ENCODE measurements around the gene AIFM2.
"Not testable (repeated sequence)": the region's sequence is repeated elsewhere in the genome, so short reads cannot be mapped to it uniquely, and the experiment has no call there.

AIFM2 gene

GRCh38 chr10:70123817-70124216, 8.8 kb downstream of the AIFM2 start:
- DNase-seq (ENCODE audit: extremely low read depth in 1 of 2, low read depth in 1 of 2), result no peak

- not testable (repeated sequence) for DNase-seq (ENCODE audit: extremely low read depth in 1 of 2, low read depth in 1 of 2)
Observed at GRCh38 chr10:70123166-70123565, 9.5 kb downstream of the AIFM2 start.

- no peak for DNase-seq (ENCODE audit: extremely low read depth in 1 of 2, low read depth in 1 of 2)
Observed at GRCh38 chr10:70122742-70123141, 9.9 kb downstream of the AIFM2 start.

- no peak for DNase-seq (ENCODE audit: extremely low read depth in 1 of 2, low read depth in 1 of 2)
Observed at GRCh38 chr10:70121281-70121949, 11.2 kb downstream of the AIFM2 start.

GRCh38 chr10:70120417-70120816, 12.2 kb downstream of the AIFM2 start:
- DNase-seq (ENCODE audit: extremely low read depth in 1 of 2, low read depth in 1 of 2), result no peak

- DNase-seq (ENCODE audit: extremely low read depth in 1 of 2, low read depth in 1 of 2), result no peak
Observed at GRCh38 chr10:70119623-70120022, 13.0 kb downstream of the AIFM2 start.

GRCh38 chr10:70119197-70119596, 13.4 kb downstream of the AIFM2 start:
- no peak for DNase-seq (ENCODE audit: extremely low read depth in 1 of 2, low read depth in 1 of 2)

- no peak for DNase-seq (ENCODE audit: extremely low read depth in 1 of 2, low read depth in 1 of 2)
Observed at GRCh38 chr10:70118196-70118595, 14.4 kb downstream of the AIFM2 start.

- DNase-seq (ENCODE audit: extremely low read depth in 1 of 2, low read depth in 1 of 2), result no peak
Observed at GRCh38 chr10:70117646-70118045, 15.0 kb downstream of the AIFM2 start.

- DNase-seq (ENCODE audit: extremely low read depth in 1 of 2, low read depth in 1 of 2), result peak in 1 of 2 donors; percentile 37
Observed at GRCh38 chr10:70115948-70116682, 16.5 kb downstream of the AIFM2 start.

GRCh38 chr10:70114902-70115301, 17.7 kb downstream of the AIFM2 start:
- no peak for DNase-seq (ENCODE audit: extremely low read depth in 1 of 2, low read depth in 1 of 2)

- DNase-seq (ENCODE audit: extremely low read depth in 1 of 2, low read depth in 1 of 2), result no peak
Observed at GRCh38 chr10:70112071-70112470, 20.6 kb downstream of the AIFM2 start.

- DNase-seq (ENCODE audit: extremely low read depth in 1 of 2, low read depth in 1 of 2), result no peak
Observed at GRCh38 chr10:70111496-70111895, 21.1 kb downstream of the AIFM2 start.

- DNase-seq (ENCODE audit: extremely low read depth in 1 of 2, low read depth in 1 of 2), result no peak
Observed at GRCh38 chr10:70109064-70109729, 23.4 kb downstream of the AIFM2 start.

GRCh38 chr10:70106958-70107791, 25.4 kb downstream of the AIFM2 start:
- no peak for DNase-seq (ENCODE audit: extremely low read depth in 1 of 2, low read depth in 1 of 2)

- DNase-seq (ENCODE audit: extremely low read depth in 1 of 2, low read depth in 1 of 2), result no peak
Observed at GRCh38 chr10:70101668-70102067, 31.0 kb downstream of the AIFM2 start.

- not testable (repeated sequence) for DNase-seq (ENCODE audit: extremely low read depth in 1 of 2, low read depth in 1 of 2)
Observed at GRCh38 chr10:70101068-70101562, 31.5 kb downstream of the AIFM2 start.

- DNase-seq (ENCODE audit: extremely low read depth in 1 of 2, low read depth in 1 of 2), result no peak
Observed at GRCh38 chr10:70098271-70098670, 34.4 kb downstream of the AIFM2 start.

GRCh38 chr10:70097459-70097858, 35.2 kb downstream of the AIFM2 start:
- no peak for DNase-seq (ENCODE audit: extremely low read depth in 1 of 2, low read depth in 1 of 2)

GRCh38 chr10:70096705-70097420, 35.8 kb downstream of the AIFM2 start:
- DNase-seq (ENCODE audit: extremely low read depth in 1 of 2, low read depth in 1 of 2), result no peak

Data from stimulated activated CD8-positive, alpha-beta memory T cell treated with anti-CD3 and anti-CD28 coated beads, Interleukin-7, amount 100 ng/mL, for 48 hours (primary cell).